Epidermal melanocyte (primary cell): ENCODE results near the gene MEGF11.

ENCODE experiments used
- DNase-seq: peaks from one replicate; pipeline ENCODE4 v3.0.0; 2011; ENCODE audit warnings: low spot score; ENCODE audit not compliant: insufficient read length

Gene MEGF11

DNA sequence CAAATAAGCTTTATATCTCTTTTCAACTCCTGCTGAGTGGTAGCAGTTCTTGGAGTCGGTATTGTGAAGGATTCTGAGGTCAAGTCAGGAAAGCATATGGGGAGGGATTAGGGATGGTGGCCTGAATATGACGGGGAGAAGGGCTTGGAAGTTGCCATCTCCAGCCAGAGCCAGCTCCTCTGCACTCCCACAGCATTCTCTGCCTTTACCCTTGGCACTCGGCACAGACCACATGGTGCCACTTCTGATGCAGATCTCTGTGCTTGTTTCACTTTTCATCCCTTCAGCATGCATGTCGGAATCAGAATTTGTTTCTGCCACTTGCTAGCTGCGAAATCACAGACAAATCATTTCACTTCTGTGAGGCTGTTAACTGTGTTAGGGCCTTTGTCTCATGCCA, 331.8 kb downstream of the MEGF11 start:
- no peak for DNase-seq

DNA sequence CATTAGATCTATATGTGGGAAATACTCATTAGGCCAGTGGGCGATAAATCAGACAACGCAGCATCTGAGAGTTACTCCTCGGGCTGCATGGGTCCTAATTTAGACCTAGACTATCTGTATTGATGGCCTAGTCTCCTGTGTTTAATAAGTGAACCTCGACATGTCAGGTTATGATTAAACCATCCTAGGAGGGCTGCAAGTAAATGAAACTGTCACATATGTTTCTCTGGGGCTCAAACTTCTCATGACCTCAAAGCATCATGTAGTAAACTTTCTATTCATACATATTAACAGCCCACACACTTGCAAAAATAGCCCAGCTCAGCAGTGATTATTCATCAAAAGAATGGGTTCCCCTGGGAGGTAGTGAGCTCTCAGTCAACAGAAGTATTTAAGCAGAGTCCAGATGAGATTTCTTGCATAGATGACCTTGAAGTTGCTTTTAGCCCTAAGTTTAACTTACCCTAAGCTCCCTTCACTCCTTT, 332.7 kb downstream of the MEGF11 start:
- no peak for DNase-seq

DNA sequence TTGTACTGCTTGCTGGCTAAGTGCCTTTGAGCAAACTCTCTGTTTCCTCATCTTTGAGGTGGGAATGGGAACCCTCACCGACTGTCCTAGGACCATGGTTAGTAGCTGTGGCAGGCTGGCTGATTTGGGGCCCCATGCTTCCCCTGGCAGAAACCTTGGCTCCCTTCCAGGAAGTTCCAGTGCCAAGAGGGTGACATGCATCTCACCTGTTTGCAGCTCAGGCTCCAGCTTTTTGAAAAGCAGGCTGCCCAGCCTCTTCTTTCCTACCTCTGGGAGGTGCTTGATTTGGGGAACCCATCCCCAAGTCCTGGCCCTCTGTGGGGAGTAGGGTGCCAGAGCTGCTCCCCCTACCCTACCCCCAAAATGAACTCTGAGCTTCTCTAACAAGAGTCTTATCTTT, 333.4 kb downstream of the MEGF11 start:
- DNase-seq = no peak

DNA sequence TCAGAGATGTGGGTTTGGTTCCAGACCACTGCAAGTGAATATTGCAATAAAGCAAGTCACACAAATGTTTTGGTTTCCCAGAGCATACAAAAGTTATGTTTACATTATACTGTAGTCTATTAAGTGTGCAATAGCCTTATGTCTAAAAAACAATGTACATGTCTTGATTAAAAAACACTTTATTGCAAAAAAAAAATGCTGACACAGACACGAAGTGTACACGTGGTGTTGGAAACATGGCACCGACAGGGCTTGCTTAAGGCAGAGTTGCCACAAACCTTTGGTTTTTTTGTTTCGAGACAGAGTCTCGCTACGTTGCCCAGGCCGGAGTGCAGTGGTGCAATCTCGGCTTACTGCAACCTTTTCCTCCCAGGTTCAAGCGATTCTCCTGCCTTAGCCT, 334.2 kb downstream of the MEGF11 start:
- no peak for DNase-seq

DNA sequence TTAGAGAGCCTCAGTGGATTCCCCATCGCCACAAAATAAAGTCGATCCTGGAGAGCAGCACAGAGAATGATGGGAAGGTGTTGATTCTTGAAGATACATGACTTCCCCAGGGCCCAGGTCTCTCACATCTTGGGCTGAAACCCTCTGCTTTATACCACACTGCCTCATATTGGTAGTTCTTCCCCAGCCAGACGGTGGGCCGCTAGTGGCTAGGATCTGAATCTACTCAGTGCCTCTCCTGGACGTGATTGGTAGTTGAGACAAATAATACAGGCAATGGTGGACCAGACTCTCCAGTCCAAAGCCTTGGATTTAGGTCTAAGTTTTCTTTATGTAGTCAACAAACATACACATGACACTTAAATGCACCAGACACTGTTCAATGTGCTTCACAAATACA, 334.6 kb downstream of the MEGF11 start:
- no peak for DNase-seq

DNA sequence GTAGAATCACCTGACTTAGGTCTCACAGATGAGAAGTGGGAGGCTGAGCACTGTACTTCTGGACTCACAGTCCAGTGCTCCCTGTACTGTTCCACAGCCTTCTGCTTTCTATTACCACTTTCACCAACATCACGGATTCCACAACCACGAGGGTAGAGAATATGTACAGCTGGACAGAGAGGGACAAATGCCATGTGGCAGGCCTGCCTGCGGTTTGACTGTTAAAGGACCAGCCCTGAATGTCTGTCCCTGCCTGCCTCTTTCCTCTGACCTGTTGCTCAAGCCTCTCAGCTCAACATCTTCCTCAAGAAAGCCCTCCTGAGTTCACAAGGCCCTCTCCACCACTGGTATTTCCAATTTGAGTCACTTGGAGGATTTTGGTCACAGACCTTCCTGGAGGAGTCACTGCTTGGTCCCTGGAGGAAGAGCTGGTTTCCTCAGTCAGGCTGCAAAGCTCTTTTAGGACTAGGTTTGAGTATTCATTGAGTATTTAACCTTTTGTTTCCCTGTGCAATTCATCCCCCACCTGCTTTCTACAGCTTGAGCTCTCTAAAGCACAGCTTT, 335.1 kb downstream of the MEGF11 start:
- no peak for DNase-seq

DNA sequence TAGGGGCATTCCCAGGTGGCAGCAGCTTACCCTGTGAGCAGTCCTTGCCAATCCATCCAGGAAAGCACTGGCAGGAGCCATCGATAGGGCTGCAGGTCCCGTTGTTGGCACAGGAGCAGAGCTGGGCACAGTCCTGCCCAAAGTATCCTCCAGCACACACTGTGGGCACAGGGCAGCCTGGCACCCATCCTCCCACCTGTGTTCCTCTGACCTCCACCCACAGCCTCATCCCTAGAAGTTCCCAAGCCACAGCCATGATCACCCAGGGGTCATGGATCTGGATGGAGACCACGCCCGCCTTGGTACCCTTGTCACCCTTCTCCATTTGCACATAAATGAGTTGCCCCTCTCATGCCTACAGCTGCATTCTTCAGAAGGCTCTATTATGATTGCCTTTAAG, 335.6 kb downstream of the MEGF11 start:
- no peak for DNase-seq

DNA sequence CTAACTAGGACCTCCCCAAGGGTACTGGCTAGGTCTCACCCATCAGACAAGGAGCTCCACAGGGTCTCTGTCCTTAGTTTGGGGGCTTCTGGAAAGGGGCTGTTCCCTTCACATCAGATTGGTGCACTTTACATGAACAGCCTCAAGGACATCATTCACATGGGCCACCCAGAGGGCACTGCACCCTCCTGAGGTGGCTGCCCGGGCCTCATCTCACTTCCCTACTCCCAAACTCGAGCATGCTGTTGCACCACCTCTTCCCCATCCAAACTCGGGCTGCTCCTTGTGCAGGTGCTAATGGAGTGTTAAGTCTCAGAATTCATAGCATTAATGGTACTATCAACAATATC, 336.2 kb downstream of the MEGF11 start:
- no peak for DNase-seq

DNA sequence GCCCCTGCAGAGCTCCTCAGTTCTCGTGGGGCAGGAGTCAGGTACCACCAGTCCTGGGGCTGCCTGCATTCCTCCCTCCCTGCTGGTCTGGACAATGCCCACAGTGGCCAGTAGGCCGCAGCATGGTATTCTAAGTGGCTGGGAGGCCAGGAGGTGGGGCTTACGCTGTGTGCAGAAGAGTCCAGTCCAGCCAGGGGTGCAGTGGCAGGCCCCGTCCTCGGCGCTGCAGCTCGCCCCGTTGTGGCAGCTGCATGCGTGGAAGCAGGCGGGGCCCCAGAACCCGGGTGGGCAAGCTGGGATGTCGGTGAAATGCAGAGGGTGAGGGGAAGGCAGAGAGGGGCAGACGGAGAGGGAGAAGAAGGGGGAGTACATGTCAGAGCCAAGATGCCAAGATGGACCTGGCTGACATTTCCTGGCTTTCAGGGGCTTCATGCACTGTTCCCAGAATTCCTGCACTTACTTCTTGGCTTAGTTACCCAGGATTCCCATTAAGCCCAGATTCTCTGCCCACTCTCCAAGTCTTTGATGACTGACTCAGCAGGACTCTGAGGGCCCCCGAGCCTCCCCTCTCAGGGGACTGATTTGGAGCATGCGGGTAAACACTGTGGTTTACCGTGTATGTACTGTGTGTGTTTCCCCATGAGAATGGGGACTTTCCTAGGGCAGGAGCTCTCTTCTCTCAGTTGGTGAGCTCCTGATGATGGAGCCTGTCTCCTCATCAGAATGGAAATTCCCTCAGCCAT, 336.7 kb downstream of the MEGF11 start:
- peak; percentile 59 for DNase-seq

DNA sequence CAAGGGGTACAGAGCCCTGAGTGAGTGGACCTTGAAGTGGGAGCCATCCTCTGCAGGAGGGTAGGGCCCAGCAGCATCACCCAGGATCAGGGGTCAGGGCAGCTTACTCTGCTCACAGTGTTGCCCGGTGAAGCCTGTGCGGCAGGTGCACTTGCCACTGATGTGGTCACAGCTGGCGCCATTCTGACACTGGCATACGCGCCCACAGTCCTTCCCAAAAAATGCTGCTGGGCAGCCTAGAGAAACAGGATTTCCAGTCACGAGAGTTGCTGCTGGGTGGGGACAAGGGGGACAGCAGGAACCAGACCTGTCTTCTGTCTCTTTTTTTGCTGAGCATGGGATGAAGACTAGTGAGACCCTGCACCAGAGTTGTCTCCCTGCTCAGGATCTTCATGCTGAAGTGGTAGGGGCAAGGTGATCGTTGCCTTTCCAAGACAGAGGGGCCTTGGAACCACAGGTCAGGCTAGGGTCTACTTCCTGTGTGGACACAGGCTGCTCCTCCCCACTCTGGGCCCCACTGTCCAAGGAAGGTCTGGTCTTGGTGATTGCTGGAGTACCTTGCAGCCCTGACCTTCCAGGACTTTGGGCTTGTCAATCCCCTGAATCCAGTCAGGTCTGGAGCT, 337.4 kb downstream of the MEGF11 start:
- DNase-seq = no peak

DNA sequence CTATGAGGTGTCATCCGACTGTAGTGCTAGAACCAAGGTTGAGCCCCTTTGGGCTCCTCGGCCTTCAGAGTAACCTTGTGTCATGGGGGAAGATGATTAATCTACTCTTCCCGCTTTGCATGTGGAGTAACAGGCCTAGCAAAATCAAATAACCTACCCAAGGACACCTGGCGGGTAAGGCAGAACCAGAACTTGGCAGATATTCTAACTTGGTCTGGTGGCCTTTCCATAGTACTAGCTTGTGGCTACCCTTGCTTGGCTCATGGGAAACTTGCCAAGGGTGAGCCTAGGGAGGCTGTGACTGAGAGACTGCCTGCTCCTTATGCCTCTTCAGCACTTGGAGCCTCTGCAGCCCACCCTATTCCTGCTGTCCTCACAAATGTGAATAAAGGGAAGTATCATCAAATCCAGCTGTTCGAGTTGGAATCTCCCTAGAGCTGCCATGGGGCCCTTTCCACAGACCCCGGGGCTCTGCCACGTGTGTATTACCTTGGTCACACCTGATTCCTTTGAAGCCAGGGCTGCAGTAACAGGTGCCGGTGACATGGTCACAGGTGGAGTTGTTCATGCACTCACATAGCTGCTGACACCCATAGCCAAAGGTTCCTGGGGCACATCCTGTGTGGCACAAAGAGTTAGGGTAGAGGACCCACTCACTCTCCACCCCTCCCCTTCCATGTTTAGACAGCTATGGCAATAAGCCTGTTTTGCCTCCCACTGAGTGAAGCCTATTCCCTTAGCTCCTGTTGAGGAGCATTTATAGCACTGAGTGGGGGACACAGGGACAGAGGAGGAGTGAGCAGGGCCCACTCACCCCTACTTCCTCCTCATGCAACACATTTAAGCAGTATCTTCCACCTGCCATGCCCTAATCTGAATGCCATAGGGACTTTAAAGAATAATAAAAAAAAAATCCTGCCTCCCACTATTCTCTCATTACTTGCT, 338.3 kb downstream of the MEGF11 start:
- no peak for DNase-seq

DNA sequence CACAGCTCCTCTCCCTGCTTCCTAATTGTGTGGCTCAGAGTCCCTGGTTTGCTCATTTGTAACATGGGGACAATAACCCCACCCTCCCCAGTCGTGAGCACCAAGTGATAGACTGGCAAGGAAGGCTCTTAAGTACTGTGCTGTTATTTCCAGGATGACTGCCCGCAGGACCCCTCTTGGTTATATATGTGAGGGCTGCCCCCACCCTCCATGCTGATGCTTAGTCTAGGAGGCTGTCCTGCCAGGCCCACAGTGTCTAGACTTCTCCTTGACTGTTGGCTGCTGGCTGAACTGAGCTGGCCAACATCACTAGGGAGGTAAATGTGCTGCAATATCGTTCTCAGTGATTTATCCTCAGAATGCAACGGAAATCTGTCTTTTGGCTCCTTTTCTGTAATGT, 339.2 kb downstream of the MEGF11 start:
- DNase-seq = no peak

DNA sequence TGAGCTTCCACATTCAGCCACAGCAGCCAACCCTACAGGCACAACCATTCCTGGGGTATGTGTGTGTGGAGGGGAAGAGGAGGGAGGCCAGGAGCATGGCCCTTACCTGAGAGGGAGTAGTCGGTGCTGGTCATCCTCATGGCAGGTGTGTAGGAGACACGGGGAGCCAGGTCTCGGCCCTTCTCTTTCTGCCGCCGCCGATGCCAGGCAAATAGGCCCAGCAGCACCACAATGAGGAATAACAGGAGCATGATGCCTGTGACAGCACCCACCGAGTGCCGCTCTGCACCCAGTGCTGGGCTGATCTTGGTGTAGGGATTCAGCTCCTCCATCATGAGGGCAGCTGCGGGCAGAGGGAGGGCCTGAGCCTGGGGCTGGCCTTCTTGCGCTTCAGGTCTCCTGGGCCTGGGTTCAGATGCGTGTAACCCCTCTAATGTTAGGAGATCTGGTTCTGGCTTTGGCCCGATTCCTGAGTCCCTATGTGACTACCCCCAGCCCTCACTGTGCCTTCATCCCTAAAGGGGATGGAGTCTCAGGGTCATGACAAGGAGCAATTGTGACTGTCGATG, 339.8 kb downstream of the MEGF11 start:
- no peak for DNase-seq

DNA sequence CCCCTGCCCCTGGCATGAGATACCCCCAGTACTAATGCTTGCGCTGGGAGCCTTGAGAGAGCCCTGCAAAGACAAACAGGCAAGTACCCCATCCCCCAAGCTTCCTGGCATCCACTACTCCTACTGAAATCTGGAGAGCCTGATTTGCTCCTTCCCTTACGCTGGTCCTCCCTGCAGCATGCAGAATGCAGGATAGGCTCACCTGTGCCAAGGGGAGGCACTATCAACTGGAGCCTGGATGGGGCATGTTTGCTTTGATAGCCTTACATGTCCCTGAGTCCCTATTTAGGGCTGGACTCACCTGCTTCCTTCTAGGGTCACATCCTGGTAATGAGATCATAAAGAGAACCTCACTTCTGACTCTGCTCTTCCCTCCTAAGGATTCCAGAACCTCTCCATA, 341.3 kb downstream of the MEGF11 start:
- DNase-seq = no peak

DNA sequence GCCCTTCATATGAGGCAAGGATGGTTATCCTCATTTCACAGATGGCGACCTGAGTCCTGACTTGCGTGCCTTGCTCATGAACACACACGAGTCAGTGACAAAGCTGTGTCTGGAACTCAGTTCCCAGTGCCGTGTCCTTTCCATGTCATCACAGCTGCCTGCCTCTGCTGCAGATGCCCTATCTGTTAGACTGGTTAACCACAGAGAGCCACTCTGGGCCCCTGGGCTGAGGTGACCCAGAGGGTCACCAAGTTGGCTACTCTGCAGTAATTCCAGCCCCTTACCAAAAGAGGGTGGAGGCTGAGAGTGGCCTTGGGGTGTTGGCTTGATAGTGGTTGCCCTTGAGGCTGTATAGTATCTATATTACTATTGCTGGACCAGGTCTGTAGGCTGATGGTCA, 343.2 kb downstream of the MEGF11 start:
- DNase-seq = no peak

DNA sequence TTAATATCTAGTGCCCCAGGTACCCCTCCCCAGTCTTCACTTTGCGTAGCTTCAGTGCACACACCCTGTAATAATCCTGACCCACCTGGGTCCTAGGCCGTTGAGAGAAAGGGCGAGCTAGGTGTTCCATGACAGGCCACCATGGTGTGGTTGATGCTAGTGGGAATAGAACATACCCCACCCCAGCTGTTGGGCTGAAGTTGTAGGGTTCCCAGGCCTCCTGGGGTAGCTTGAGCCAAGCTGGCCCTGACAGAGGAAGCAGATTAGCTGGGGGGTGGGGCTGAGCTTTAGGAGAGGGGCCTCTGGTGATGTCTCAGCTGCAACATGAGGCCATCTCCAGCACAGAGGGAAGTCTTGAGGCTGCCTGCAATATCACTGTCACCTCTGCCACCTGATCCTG, 343.7 kb downstream of the MEGF11 start:
- DNase-seq = no peak

DNA sequence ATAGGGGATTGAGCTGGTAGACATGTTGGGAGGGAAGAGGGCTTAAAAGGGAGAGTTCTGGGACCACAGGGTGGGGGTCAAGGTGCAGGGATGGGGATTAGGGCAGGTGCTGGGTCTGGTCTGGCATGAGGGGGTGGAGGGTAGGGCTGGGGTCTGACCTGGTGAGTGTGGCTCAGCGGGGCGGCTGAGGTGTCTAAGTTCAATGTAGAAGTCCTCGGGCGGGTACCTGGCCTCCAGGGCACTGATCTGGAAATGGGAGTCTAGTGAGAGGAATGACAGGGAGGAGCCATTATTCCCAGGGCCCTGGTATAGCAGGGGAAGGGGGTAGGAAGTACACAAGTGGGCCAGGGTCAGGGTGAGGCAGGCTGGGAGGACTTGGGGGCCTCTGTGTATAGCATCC, 344.7 kb downstream of the MEGF11 start:
- no peak for DNase-seq

DNA sequence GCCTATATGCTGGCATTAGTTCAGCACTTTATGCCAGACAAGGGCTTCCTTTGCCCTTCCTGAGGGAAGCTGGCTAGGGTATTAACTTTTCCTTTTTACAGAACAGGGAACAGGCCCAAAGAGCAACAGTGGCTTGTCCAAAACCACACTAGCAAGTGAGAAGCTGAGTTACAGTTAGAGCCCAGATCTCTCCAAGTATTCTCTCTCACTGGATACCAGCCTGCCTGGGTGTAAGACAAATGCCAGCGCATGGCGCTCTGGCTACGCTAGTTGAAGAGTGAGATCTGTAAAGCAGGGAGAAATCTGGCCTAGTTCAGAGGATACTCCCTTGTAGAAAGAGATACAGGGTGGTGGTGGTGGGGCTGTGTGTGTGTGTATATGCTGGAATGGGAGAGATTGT, 345.9 kb downstream of the MEGF11 start:
- DNase-seq = no peak

DNA sequence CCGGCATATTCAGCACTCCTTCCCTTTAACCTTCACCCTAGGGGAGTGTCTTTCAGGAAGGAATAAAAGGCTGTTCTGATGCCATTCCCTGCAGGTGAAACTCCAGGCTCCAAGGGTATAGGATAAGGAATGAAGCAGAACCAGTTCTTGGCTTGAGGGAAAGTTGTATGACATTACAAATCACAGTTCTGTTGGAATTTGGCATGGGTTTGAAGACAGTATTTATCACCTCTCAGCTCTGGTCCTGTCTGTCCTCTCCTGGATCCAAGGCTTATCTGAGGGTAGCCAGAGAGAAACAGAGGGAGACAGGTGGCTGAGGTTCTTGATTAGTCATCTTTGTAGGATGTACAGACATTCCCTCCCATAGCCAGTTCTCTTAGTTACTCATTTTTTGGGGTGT, 347.2 kb downstream of the MEGF11 start:
- no peak for DNase-seq

DNA sequence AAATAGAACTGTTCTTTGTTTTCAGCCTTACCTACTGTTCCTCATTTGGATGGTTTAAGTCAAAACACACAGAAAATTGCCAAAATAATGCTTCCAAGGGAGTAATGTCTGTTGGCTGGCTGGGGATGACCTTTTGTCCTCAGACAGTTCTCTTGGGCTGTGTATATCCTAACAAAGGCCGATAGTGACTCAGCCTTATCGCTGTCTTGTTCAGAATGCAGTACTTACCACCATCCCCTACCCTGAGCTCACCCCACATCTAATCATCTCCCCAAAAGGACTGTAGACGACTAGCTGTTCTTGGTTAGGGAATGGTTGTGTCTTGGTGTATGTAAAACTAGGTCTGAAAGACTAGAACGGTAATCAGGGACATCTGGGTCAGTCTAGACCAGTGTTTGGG, 349.2 kb downstream of the MEGF11 start:
- no peak for DNase-seq

DNA sequence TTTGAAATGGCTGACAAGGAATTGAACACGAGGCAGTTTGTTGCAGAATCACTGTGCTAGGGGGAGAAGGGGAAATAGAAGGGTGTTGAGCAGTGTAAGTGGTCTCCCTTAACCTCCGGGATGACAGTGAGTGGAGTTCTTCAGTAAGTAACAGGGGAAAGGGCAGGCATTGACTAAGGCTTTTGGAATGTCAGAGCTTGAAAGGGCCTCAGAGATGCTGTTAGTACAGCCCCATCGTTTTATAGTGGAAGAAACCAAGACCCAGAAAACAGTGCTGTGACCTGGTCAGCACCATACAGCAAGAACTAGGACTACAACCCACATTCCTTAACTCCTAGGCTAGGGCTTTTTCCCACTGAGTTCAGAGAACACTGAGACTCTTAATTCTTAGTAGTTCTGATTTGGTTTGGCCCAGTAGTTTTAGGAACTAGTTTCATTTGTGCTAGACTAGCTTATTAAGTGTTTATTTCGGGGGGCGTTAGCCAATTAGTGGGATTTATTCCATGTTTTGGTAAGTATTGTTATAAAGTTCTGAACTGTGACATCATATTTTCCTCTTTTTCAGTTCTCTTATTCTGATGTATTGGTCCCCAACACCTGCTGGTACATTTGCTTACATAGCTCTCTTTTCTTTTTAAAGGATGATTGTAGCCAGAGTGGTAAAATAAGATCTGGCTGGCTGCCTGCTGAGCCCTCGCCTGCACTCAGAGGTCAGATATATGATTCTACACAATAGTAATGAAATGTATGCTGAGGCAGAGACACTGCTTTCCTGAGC, 350.1 kb downstream of the MEGF11 start:
- DNase-seq = no peak
